K562 (cell line): Measurements from ENCODE around the gene ANTXRL.

Source experiments
- FOXA1 ChIP-seq: fragments of 450-650 bp; IDR thresholded peaks from 2 replicates; pipeline ENCODE4 v1.6.1; 2016; ENCODE audit warnings: mild to moderate bottlenecking, borderline replicate concordance
- NELFE ChIP-seq: IDR thresholded peaks from 2 replicates; pipeline ENCODE4 v1.6.1; 2011; ENCODE audit warnings: mild to moderate bottlenecking; ENCODE audit not compliant: insufficient read depth, insufficient read length
- TF ChIP-seq, protein P1 (sequence below), 3 experiments: IDR thresholded peaks in 2 of 3; conservative IDR thresholded peaks in 1 of 3; 2 replicates each; pipeline ENCODE4 v1.5.1; 2011 to 2012; ENCODE audit warnings: low read length in 3 of 3, mild to moderate bottlenecking in 3 of 3, control low read depth in 2 of 3, improper control_type of control experiment in 1 of 3, inconsistent platforms in 1 of 3, low read depth in 1 of 3, mixed read lengths in 1 of 3, moderate library complexity in 1 of 3; ENCODE audit not compliant: insufficient read depth in 2 of 3
- TF ChIP-seq, protein P2 (sequence below), 2 experiments: fragments of 200-800 bp in 1 of 2; sonication (Bioruptor generic) in 1 of 2; sonication (generic) in 1 of 2; formaldehyde crosslinking in 1 of 2; IDR thresholded peaks in 1 of 2; conservative IDR thresholded peaks in 1 of 2; 2 replicates each; pipeline versions ENCODE4 v1.5.0 to v1.6.1; 2016 to 2020; ENCODE audit warnings: missing compliant biosample characterization in 1 of 2, missing genetic modification characterization in 1 of 2, missing genetic modification reagents in 1 of 2
- TF ChIP-seq, protein P3 (sequence below), 2 experiments: fragments of 450-650 bp; IDR thresholded peaks; 2 replicates each; pipeline ENCODE4 v1.6.1; 2016; ENCODE audit warnings: mild to moderate bottlenecking in 2 of 2, borderline replicate concordance in 1 of 2, low read depth in 1 of 2, moderate library complexity in 1 of 2

DNA sequence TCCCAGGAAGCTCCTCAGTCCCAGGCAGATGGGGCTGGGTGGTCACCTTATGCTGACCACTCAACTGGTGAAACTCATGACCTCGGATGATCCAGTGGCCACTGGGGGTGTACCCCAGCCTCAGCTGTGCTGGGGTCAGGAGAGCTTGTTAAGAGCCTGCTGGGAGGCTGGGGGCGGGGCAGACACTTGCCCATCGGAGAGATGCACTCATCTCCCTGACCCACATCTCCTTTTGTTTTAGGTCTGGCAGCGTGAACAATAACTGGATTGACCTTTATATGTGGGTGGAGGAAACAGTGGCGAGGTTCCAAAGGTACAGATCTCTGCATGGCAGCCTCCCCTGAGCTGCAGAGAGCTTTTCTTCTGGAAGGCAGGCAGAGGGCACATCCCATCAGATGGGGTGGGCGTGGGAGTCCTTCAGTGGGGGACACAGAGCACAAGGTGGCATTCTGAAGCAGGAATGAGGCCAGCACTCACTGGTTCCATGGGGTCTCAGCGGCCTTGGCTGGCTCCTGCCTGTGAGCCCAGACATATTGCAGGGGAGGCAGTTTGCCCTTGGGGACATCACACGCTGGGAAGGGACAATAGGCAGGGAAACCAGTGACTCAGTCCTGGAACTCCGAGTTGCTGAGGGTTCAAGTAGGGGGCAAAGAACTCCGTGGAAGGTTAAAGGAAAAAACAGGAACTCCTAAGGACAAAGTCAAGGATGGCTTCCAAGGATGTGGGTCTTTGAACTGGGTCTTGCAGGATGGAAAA lies 5.2 kb downstream of the ANTXRL start:
- TF ChIP-seq, protein P1, sequence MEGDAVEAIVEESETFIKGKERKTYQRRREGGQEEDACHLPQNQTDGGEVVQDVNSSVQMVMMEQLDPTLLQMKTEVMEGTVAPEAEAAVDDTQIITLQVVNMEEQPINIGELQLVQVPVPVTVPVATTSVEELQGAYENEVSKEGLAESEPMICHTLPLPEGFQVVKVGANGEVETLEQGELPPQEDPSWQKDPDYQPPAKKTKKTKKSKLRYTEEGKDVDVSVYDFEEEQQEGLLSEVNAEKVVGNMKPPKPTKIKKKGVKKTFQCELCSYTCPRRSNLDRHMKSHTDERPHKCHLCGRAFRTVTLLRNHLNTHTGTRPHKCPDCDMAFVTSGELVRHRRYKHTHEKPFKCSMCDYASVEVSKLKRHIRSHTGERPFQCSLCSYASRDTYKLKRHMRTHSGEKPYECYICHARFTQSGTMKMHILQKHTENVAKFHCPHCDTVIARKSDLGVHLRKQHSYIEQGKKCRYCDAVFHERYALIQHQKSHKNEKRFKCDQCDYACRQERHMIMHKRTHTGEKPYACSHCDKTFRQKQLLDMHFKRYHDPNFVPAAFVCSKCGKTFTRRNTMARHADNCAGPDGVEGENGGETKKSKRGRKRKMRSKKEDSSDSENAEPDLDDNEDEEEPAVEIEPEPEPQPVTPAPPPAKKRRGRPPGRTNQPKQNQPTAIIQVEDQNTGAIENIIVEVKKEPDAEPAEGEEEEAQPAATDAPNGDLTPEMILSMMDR (IDR thresholded peaks at IDR 0.05 in 2 of 3, conservative IDR thresholded peaks at IDR 0.05 in 1 of 3; ENCODE audit: insufficient read depth in 2 of 3, low read depth in 1 of 3, low read length in 3 of 3): no peak
- TF ChIP-seq FOXA1 (no peak), NELFE (no peak)
- TF ChIP-seq, protein P2, sequence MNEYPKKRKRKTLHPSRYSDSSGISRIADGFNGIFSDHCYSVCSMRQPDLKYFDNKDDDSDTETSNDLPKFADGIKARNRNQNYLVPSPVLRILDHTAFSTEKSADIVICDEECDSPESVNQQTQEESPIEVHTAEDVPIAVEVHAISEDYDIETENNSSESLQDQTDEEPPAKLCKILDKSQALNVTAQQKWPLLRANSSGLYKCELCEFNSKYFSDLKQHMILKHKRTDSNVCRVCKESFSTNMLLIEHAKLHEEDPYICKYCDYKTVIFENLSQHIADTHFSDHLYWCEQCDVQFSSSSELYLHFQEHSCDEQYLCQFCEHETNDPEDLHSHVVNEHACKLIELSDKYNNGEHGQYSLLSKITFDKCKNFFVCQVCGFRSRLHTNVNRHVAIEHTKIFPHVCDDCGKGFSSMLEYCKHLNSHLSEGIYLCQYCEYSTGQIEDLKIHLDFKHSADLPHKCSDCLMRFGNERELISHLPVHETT (CRISPR knock-in tag; conservative IDR thresholded peaks at IDR 0.05 in 1 of 2, IDR thresholded peaks at IDR 0.05 in 1 of 2): no peak
- TF ChIP-seq, protein P3, sequence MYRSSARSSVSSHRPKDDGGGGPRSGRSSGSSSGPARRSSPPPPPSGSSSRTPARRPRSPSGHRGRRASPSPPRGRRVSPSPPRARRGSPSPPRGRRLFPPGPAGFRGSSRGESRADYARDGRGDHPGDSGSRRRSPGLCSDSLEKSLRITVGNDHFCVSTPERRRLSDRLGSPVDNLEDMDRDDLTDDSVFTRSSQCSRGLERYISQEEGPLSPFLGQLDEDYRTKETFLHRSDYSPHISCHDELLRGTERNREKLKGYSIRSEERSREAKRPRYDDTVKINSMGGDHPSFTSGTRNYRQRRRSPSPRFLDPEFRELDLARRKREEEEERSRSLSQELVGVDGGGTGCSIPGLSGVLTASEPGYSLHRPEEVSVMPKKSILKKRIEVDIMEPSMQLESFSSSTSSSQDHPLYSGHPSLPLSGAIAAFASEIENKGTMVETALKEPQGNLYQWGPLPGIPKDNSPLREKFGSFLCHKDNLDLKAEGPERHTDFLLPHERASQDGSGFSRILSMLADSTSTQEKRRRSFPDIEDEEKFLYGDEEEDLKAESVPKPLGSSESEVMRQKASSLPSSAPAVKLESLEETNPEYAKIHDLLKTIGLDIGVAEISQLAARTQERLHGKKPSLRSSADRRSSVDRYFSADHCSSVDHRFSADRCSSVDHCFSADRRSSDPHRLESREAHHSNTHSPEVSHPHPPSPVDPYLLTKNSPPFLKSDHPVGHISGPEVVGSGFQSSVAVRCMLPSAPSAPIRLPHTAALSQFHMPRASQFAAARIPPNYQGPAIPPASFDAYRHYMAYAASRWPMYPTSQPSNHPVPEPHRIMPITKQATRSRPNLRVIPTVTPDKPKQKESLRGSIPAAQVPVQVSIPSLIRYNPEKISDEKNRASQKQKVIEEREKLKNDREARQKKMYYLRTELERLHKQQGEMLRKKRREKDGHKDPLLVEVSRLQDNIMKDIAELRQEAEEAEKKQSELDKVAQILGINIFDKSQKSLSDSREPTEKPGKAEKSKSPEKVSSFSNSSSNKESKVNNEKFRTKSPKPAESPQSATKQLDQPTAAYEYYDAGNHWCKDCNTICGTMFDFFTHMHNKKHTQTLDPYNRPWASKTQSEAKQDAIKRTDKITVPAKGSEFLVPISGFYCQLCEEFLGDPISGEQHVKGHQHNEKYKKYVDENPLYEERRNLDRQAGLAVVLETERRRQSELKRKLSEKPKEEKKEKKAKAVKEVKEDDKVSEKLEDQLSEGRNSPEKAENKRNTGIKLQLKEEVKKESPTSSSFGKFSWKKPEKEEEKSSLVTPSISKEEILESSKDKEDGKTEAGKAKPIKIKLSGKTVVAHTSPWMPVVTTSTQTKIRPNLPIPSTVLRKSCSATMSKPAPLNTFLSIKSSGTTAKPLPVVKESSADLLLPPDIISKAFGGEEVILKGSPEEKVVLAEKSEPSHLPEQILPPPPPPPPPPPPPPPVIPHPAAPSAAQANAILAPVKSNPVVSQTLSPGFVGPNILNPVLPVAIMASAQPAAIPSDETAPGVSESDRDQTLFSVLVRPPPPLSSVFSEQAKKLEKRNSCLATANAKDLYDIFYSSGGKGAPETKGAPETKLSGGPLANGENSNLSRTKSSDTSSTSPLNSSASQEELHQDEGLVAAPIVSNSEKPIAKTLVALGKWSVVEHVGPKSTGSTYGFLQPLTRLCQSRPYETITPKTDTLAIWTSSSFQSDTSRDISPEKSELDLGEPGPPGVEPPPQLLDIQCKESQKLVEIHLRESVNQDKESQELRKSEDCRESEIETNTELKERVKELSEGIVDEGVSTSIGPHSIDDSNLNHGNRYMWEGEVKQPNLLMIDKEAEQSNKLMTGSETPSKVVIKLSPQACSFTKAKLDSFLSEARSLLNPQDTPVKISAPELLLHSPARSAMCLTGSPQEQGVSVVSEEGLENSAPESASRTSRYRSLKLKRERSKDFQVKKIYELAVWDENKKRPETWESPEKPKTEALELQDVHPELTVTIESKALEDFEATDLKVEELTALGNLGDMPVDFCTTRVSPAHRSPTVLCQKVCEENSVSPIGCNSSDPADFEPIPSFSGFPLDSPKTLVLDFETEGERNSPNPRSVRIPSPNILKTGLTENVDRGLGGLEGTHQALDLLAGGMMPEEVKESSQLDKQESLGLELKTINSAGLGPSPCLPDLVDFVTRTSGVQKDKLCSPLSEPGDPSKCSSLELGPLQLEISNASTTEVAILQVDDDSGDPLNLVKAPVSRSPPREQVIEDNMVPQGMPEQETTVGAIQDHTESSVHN (IDR thresholded peaks at IDR 0.05; ENCODE audit: borderline replicate concordance in 1 of 2, low read depth in 1 of 2): no peak
